Measurements from ENCODE around the gene MSI2. TPM values are rescaled to one million over a fixed set of nuclear protein-coding genes. Genes with fewer than 3 reads are reported as not detected.
A peak's percentile ranks its signal among the peaks of the same experiment; 100 is the strongest.

Gene MSI2
- total RNA-seq, 2 donors from 2014 or later = 88.3 to 114 TPM

DNA sequence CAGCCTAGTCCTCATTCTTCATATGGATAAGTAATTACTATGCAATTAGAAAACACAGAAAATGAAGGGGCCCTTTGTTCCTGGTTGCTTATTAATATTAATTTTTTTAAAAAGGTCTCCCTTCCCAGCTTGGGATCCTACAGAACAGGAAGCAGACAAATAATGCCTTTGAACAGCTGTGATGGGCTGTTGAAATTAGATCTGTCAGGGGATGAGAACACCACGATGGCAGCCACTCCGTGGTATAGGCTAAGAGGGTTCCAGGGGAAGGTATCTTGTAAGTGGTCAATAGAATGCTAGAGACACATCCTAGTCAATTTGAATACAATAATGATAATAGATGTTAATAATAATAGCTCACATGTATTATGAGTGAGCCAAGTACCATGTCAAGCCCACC is 405.7 kb downstream of the MSI2 start:
- H3K27ac ChIP-seq (ENCODE audit: low read depth, low read length) = peak overlapping the region; percentile 97
- H3K4me1 Mint-ChIP-seq = peaks cover 36% of the 10 kb centered on the region
- no peak overlapping the region for H3K9ac ChIP-seq (ENCODE audit: extremely low read depth, low read length, poor library complexity, severe bottlenecking)
- no peaks in the 10 kb centered on the region for H3K27me3 ChIP-seq (ENCODE audit: control insufficient read depth, insufficient read depth, low read length, poor library complexity, severe bottlenecking)
- peaks cover 6% of the 10 kb centered on the region for H3K4me1 ChIP-seq (ENCODE audit: control insufficient read depth, insufficient read depth, low read length)
- no peak overlapping the region for H3K27ac Mint-ChIP-seq
- no peak for DNase-seq
- no peak overlapping the region for H3K4me3 ChIP-seq (ENCODE audit: low read length)
- peaks cover 5% of the 10 kb centered on the region for H3K36me3 ChIP-seq (ENCODE audit: control insufficient read depth, insufficient read depth, low read length)
- H3K36me3 Mint-ChIP-seq (ENCODE audit: low read depth) = peaks cover 9% of the 10 kb centered on the region
- H3K4me3 Mint-ChIP-seq = no peak overlapping the region
- 100% methylated on average over 2 of the region's 2 CpGs; no CpG with 5 or more reads in 1 of the 2 experiments for WGBS, 2 experiments (ENCODE audit: insufficient coverage in 1 of 2, insufficient read length in 1 of 2)
- H3K27me3 Mint-ChIP-seq (ENCODE audit: insufficient read depth) = no peaks in the 10 kb centered on the region
- TF ChIP-seq, protein P1, sequence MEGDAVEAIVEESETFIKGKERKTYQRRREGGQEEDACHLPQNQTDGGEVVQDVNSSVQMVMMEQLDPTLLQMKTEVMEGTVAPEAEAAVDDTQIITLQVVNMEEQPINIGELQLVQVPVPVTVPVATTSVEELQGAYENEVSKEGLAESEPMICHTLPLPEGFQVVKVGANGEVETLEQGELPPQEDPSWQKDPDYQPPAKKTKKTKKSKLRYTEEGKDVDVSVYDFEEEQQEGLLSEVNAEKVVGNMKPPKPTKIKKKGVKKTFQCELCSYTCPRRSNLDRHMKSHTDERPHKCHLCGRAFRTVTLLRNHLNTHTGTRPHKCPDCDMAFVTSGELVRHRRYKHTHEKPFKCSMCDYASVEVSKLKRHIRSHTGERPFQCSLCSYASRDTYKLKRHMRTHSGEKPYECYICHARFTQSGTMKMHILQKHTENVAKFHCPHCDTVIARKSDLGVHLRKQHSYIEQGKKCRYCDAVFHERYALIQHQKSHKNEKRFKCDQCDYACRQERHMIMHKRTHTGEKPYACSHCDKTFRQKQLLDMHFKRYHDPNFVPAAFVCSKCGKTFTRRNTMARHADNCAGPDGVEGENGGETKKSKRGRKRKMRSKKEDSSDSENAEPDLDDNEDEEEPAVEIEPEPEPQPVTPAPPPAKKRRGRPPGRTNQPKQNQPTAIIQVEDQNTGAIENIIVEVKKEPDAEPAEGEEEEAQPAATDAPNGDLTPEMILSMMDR (conservative IDR thresholded peaks at IDR 0.05) = no peak
- no peaks in the 10 kb centered on the region for H3K9me3 Mint-ChIP-seq
- no peaks in the 10 kb centered on the region for H3K9me3 ChIP-seq (ENCODE audit: control insufficient read depth, low read length)

DNA sequence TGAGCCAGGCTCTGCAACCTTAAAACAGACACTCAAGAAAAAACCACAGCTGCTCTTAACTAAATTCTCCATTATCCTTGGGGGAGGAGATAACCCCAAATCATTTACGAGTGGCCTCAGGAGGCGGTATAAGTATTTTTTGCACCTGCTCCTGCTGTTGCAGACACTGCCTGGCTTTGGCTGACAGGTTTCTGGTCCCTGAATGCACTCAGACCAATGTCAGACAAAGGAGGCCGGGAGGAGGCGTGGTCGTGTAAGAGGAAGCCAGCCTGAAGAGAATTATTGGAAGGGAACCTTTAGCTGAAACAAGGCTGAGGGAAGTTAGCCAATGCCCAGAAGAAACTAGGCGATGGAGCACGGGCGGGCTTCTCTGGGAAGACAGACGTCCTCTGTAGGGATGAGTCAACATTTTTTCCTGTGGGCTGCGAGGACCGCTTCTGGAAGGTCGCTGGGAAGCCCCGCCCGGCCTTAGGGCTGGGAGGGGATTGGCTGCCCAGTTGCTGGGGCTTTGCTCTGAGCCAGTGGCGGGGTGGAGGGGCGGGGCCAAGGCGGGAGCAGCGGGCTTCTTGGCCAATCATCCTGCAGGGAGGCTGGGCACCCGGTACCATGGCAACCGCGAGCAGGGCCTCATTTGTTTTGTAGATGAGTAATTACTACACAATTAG is 406.5 kb downstream of the MSI2 start:
- WGBS, 2 experiments (ENCODE audit: insufficient coverage in 1 of 2, insufficient read length in 1 of 2) = 3 to 14% methylated on average over 7 to 21 of the region's 21 CpGs
- no peaks in the 10 kb centered on the region for H3K27me3 Mint-ChIP-seq (ENCODE audit: insufficient read depth)
- Histone ChIP-seq H3K27ac (ENCODE audit: low read depth, low read length) (peak overlapping the region; percentile 97), H3K4me3 (ENCODE audit: low read length) (peak overlapping the region; percentile 77), H3K9me3 (ENCODE audit: control insufficient read depth, low read length) (no peaks in the 10 kb centered on the region), H3K36me3 (ENCODE audit: control insufficient read depth, insufficient read depth, low read length) (peaks cover 5% of the 10 kb centered on the region), H3K4me1 (ENCODE audit: control insufficient read depth, insufficient read depth, low read length) (peaks cover 6% of the 10 kb centered on the region), H3K27me3 (ENCODE audit: control insufficient read depth, insufficient read depth, low read length, poor library complexity, severe bottlenecking) (no peaks in the 10 kb centered on the region), H3K9ac (ENCODE audit: extremely low read depth, low read length, poor library complexity, severe bottlenecking) (no peak overlapping the region)
- TF ChIP-seq, protein P1 (conservative IDR thresholded peaks at IDR 0.05) = no peak
- peak overlapping the region; percentile 60 for H3K4me3 Mint-ChIP-seq
- peaks cover 36% of the 10 kb centered on the region for H3K4me1 Mint-ChIP-seq
- no peaks in the 10 kb centered on the region for H3K9me3 Mint-ChIP-seq
- DNase-seq = peak; percentile 100
- peaks cover 15% of the 10 kb centered on the region for H3K36me3 Mint-ChIP-seq (ENCODE audit: low read depth)
- peak overlapping the region; percentile 84 for H3K27ac Mint-ChIP-seq

DNA sequence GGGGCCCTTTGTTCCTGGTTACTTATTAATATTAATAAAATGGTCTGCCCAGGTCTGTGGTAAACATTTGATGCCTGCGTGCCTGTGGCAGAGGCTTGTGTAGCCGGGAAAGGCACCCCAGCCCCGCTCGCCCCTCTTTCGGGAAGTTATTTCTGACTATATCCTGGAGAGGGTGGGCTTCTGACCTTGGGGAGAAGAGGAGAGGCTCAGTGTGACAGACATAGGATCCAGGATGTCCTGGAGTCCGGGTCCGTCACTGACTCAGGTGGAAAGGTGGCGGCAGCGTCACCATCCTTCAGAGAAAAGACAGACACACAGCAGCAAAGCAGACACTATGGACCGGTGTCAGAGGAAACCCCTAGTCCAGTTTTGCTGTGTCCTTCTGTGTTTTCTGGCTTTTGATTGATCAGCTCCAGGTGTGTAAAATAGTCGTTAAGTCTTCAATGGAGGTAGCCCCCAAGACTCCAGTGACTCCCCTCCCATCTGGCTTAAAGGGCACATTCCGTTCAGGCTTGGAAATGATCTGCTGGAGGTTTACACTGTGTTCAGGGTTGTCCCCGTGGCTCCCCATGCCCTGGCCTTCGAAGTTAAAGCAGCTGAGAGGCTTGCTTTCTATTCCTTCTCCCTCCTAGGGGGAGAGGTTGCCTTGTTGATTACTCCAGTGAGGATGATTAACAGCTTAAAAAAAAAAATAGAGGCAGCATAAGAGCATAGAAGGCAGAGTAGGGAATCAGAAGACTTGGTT is 407.2 kb downstream of the MSI2 start:
- peak overlapping the region; percentile 70 for H3K27ac ChIP-seq (ENCODE audit: low read depth, low read length)
- Mint-ChIP-seq H3K27ac (peak overlapping the region; percentile 19), H3K4me3 (no peak overlapping the region), H3K9me3 (no peaks in the 10 kb centered on the region), H3K36me3 (ENCODE audit: low read depth) (peaks cover 19% of the 10 kb centered on the region), H3K27me3 (ENCODE audit: insufficient read depth) (no peaks in the 10 kb centered on the region), H3K4me1 (peaks cover 36% of the 10 kb centered on the region)
- H3K9ac ChIP-seq (ENCODE audit: extremely low read depth, low read length, poor library complexity, severe bottlenecking) = no peak overlapping the region
- H3K4me3 ChIP-seq (ENCODE audit: low read length) = no peak overlapping the region
- peak; percentile 54 for DNase-seq
- peaks cover 5% of the 10 kb centered on the region for H3K36me3 ChIP-seq (ENCODE audit: control insufficient read depth, insufficient read depth, low read length)
- H3K27me3 ChIP-seq (ENCODE audit: control insufficient read depth, insufficient read depth, low read length, poor library complexity, severe bottlenecking) = no peaks in the 10 kb centered on the region
- 90 to 95% methylated on average over 9 to 14 of the region's 14 CpGs for WGBS, 2 experiments (ENCODE audit: insufficient coverage in 1 of 2, insufficient read length in 1 of 2)
- no peaks in the 10 kb centered on the region for H3K9me3 ChIP-seq (ENCODE audit: control insufficient read depth, low read length)
- peaks cover 6% of the 10 kb centered on the region for H3K4me1 ChIP-seq (ENCODE audit: control insufficient read depth, insufficient read depth, low read length)
- TF ChIP-seq, protein P1 (conservative IDR thresholded peaks at IDR 0.05) = no peak

Data from endodermal cell (in vitro differentiated cells).